Upper lobe of left lung (tissue), 4 donors: ENCODE data around the gene TMEM63A.

Experiments
- EP300 ChIP-seq, 4 donors: sonication (generic); formaldehyde crosslinking; IDR thresholded peaks; one replicate each; pipeline ENCODE4 v1.5.1; 2017; ENCODE audit warnings: antibody characterized with exemption in 4 of 4, control low read depth in 2 of 4
- POLR2A ChIP-seq, 4 donors: fragments of 450-650 bp; IDR thresholded peaks; one replicate each; pipeline ENCODE4 v1.5.1; 2016 to 2017; ENCODE audit warnings: antibody characterized with exemption in 4 of 4, mild to moderate bottlenecking in 2 of 4
- POLR2AphosphoS5 ChIP-seq, 2 donors: sonication (generic); formaldehyde crosslinking; IDR thresholded peaks; one replicate each; pipeline ENCODE4 v1.5.1; 2017; ENCODE audit warnings: antibody characterized with exemption in 2 of 2
- TF ChIP-seq, protein P1 (sequence below), 6 experiments: fragments of 450-650 bp in 4 of 6; fragments of 200-600 bp in 2 of 6; sonication (generic) in 2 of 6; IDR thresholded peaks; one replicate each; pipeline ENCODE4 v1.5.1; 2016 to 2019; ENCODE audit warnings: antibody characterized with exemption in 6 of 6

DNA sequence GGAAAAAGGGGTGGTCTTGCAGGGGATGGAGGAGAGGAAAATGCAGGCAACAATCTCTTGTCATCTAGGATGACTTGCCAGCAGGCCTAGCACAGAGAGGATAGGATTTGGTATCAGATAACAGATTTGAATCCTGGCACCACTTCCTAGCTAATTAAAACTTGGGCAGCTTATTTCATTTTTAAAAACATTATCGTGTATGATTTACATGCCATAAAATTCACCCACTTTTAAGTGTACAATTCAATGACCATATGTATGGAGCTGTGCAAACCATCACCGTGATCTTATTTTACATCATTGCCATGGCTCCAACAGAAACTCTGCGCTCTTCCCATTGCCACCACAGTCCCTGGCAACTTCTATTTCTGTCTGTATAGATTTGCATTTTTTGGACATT is 34.9 kb upstream of the TMEM63A start:
- TF ChIP-seq, protein P1, sequence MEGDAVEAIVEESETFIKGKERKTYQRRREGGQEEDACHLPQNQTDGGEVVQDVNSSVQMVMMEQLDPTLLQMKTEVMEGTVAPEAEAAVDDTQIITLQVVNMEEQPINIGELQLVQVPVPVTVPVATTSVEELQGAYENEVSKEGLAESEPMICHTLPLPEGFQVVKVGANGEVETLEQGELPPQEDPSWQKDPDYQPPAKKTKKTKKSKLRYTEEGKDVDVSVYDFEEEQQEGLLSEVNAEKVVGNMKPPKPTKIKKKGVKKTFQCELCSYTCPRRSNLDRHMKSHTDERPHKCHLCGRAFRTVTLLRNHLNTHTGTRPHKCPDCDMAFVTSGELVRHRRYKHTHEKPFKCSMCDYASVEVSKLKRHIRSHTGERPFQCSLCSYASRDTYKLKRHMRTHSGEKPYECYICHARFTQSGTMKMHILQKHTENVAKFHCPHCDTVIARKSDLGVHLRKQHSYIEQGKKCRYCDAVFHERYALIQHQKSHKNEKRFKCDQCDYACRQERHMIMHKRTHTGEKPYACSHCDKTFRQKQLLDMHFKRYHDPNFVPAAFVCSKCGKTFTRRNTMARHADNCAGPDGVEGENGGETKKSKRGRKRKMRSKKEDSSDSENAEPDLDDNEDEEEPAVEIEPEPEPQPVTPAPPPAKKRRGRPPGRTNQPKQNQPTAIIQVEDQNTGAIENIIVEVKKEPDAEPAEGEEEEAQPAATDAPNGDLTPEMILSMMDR (IDR thresholded peaks at IDR 0.05), result no peak
- TF ChIP-seq EP300 (IDR thresholded peaks at IDR 0.05) (no peak), POLR2A (IDR thresholded peaks at IDR 0.05) (no peak), POLR2AphosphoS5 (IDR thresholded peaks at IDR 0.05) (no peak)
